ENCODE results near the gene GLE1. TPM values are rescaled to one million over a fixed set of nuclear protein-coding genes. Genes with fewer than 3 reads are reported as not detected.
A peak's percentile ranks its signal among the peaks of the same experiment; 100 is the strongest.

The GLE1 gene, protein sequence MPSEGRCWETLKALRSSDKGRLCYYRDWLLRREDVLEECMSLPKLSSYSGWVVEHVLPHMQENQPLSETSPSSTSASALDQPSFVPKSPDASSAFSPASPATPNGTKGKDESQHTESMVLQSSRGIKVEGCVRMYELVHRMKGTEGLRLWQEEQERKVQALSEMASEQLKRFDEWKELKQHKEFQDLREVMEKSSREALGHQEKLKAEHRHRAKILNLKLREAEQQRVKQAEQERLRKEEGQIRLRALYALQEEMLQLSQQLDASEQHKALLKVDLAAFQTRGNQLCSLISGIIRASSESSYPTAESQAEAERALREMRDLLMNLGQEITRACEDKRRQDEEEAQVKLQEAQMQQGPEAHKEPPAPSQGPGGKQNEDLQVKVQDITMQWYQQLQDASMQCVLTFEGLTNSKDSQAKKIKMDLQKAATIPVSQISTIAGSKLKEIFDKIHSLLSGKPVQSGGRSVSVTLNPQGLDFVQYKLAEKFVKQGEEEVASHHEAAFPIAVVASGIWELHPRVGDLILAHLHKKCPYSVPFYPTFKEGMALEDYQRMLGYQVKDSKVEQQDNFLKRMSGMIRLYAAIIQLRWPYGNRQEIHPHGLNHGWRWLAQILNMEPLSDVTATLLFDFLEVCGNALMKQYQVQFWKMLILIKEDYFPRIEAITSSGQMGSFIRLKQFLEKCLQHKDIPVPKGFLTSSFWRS
- total RNA-seq: 32.0 TPM

DNA sequence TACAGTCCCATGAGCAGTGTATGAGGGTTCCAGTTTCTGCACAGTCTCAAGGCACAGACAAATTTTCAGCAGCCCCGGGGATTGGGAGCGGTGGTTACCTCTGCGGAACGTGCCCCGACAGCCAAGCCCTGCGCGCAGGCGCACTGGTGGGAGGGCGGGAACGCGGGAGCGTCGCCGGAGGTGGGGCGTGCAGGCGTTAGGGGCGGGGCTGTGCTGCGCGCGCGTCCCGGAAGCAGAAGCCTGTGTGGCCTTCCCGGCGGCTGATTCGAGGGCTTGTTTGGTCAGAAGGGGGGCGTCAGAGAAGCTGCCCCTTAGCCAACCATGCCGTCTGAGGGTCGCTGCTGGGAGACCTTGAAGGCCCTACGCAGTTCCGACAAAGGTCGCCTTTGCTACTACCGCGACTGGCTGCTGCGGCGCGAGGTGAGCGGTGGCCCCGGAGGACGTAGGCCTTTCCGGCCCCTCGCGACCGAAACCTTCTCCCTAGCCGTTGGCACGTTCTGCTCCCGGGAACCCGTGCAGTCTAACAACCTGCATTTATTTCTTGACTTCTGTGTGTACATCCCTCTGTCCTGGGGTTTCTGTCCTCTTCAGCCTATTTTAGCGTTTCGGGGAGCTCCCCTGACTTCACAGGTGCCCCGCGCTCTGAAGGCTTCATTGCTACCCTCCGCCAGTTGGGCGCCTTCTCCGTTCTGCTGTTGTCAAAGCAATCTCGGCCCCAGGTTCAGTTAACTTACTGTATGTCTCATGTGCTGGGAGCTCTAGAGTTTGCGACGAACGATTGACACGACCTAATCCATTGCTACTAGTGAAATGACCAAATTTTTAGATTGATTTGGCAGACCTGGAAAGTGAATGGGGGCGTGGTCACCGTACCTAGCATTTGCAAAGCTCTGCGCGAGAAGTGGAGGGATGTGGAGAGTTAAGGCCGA lies at the start of gene GLE1:
GLE1 (plus strand) TSS at position 235 of the 929 bp plus-strand sequence; CDS start at position 322, 87 bp downstream.
- DNase-seq: peak; percentile 98

DNA sequence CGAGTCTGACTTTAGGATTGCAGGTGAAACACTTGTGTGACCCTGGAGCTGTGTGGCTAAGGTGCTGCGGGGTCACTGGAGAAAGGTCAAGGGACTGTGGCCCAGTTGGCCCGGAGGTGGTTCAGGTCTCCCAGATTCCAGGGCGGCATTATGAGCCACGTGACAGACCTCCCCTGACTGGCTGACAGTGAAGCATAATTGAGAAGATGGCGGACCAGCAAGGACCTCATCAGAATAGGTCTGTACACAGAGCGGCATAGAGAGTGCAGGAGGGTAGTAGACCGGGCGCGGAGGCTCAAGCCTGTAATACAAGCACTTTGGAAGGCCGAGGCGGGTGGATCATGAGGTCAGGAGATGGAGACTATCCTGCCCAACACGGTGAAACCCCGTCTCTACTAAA lies 49.5 kb upstream of the GLE1 start:
- no peak for DNase-seq

DNA sequence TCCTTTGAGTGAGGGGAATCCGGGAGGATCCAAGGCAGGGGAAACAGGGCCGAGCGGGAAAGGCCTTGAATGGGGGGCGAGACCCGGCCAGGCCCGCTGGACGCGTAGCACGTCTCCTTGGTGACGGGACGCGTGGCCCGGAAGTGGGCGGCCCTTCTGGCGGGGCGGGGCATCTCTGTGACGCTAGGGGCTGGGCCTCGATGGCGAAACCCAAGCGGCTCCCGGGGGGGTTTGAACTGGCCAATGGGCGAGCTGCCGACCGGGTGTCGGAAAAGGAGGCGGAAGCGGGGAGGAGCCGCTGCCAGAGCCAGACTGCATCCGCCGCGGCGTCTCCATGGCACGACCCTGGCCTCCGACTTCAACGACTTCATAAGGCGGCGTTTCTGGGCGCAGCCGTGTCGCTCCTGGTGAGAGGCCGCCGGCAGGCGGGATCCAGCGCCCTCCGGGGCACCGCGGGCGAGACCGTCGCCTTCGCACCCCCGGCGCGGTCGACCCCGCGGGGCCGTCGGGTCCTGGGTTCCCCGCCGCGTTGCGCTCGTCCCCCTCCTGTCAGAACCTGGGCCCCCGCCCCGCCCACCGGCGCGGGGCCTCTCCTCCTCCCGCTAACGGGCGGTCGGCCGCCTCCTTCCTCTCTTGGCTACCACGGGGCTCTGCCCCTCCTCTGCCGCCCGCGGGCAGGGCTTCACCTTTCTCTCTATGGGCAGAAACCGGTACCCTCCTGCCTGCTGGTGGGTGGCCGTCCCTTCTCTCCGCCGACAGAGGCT lies 48.5 kb upstream of the GLE1 start, which contains the start of gene ODF2:
ODF2 (plus strand) TSS at position 158 of the 764 bp plus-strand sequence; CDS start at position 244, 86 bp downstream.
- peak; percentile 99 for DNase-seq

DNA sequence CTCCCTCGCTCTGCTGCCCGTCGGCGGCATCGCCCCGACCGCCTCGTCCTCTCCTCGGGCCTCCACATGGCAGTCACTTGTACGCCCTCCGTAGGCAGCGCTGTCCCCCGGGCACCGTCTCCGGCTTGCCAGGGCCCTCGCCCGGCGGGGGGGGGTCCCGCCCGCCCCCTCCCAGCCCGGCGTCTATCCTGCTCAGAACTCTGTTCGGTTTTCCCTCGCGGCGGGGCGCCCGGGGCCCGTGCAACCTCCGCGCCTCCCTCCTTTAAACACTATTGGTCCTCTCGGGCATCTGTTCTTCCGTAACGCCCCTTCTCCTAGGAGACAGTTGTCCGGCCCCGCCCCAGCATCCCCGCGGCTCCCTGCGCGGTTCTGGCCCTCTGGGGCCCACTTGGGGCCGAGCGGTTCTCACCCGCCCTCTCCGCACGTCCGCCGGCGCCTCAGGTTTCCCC lies 47.9 kb upstream of the GLE1 start:
- peak; percentile 79 for DNase-seq

DNA sequence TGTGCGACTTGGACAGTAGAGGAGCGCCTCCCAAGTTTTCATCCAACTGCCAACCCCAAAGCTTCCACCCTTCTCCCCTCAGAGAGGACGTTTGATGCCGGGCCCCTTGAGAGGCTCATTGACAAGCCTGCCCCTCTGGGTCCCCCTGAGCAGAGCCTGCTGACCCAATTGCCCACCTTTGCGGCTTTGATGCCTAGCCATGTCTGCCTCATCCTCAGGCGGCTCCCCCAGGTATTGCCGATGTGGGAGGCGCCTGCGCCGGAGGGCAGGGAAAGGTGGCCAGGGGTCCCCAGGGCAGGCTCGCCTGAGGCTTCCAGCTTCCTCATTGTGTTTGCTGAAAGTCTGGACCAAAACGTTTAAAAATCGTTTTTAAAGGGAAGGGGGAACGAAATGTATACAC lies 47.3 kb upstream of the GLE1 start:
- no peak for DNase-seq

DNA sequence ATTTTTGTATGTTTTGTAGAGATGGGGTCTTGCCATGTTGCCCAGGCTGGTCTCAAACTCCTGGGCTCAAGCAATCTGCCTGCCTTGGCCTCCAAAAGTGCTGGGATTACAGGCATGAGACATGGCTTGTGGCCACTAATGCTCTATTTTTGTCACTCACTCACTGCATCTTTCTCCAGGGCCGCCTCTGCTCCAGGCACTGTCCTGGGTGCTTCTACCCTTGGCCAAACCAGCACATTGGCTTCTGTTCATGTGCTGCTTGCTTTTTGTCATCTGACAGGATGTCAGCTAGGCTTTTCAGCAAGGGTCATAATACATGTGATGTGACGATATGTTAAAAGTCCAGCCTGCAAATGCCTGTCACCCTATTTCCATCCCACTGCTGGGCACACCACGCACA lies 45.5 kb upstream of the GLE1 start:
- no peak for DNase-seq

DNA sequence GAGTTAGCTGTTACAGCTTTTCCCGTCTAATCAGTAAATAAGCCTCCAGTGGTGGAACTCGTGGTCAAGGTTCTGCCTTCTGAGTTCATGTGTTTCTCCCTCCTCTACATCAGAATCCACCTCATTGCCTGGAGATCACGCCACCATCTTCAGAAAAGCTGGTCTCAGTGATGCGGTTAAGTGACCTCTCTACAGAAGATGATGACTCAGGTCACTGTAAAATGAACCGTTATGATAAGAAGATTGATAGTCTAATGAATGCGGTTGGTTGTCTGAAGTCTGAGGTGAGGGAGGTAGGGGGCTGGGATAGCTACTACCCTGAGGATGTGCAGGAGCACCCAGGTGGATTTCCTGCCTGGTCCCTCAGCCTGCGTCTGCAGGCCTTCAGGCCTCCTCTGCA lies 35.4 kb upstream of the GLE1 start:
- DNase-seq: no peak

DNA sequence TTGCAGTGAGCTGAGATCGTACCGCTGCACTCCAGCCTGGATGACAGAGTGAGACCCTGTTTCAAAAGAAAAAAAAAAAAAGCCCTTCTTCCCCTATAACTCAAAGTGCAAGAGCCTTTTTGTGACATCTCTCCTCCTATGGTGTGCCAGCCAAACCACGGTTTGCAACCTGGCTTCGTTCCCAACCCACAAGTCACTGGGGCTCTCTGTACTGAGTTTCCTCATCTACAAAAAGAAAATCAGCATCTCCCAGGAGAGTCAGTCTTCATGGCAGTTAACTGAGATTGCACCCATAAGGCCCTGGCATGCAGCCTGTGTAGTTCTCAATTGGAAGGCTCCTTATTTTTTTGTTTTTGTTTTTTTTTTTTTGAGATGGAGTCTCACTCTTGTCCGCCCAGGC lies 34.0 kb upstream of the GLE1 start:
- DNase-seq: no peak

DNA sequence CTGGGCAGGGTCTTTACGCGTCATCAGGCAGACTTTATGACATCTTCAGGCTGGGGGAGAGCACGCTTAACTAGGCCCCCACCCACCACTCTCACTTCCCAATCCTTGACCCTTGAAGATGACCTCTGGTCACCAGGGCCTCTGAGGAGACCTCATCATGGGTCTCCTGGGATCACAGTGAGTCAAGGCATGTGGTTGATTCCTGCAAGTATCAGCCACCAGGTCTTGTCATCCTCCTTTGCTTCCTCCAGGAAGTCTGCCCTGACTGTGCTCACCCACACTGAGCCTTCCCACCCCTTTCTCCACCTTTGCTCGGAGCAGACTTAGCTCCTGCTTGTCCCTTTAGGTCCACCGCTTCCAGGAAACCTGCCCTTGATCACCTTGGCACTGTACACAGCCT lies 31.4 kb upstream of the GLE1 start:
- no peak for DNase-seq

DNA sequence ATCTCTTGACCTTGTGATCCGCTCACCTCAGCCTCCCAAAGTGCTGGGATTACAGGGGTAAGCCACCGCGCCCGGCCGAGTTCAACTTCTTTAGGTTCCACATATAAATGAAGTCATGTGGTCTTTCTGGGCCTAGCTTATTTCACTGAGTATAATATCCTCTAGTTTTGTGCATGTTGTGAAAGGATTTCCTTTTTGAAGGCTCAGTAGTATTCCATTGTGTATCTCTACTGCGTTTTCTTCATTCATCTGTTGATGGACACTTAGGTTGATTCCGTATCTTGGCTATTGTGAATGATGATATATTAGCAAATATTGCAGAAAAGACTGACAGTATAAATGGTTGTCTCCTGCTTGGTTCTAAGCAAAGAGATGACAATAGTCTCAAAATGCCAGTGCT lies 28.7 kb upstream of the GLE1 start:
- no peak for DNase-seq

DNA sequence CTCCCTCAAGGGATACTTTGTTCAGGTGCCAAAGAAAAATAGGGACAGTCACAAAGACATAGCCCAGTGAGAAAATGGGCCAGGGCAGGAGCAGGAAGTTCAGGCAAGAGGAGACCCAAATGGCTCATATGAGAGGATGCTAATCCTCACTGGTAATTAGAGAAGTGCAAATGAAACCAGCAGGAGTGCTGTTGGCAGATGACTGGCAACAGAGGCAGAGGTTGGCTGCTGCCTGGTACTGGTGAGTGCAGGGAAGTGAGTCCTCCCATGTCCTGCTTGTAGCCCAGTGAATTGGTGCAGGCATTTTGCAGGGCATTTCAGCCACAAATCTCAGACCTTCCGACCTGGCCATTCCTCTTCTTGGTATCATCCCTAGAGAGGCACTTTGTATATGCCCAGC lies 25.3 kb upstream of the GLE1 start:
- no peak for DNase-seq

DNA sequence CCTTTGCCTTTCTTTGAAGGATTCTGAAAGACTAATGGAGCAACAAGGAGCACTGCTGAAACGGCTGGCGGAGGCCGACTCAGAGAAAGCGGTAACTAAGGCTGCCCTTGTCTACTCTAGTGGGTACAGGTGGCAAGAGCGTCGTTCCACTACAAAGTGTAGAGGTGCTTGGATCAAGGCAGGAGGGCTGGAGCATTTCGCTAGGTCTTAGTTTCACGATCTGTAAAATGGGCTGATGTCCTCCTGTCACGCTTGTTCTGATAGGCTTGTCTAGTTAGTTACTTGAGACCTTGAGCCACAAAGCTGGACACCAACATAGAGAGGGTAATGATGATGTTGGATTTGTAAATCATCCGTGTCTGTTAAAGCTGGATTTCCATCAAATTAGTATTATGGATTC lies 23.0 kb upstream of the GLE1 start:
- no peak for DNase-seq

DNA sequence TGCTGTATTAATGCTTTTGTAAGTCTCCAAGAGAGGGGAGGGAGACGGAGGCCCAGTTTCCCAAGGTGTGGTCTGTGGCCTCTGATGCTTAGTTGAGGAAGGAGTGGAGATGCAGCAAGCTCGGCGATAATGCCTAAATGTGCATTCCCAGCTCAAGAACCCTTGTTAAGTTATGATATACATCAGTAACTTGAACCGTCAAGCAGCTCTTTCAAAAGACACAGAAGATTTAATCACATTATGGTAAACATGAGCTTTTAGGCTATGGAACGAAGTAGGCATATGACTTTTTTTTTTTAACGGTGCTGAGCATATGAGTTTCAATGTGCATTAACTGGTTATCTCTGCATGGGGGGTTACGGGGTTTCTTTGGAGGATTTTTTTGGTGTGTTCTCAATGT lies 22.3 kb upstream of the GLE1 start:
- no peak for DNase-seq

DNA sequence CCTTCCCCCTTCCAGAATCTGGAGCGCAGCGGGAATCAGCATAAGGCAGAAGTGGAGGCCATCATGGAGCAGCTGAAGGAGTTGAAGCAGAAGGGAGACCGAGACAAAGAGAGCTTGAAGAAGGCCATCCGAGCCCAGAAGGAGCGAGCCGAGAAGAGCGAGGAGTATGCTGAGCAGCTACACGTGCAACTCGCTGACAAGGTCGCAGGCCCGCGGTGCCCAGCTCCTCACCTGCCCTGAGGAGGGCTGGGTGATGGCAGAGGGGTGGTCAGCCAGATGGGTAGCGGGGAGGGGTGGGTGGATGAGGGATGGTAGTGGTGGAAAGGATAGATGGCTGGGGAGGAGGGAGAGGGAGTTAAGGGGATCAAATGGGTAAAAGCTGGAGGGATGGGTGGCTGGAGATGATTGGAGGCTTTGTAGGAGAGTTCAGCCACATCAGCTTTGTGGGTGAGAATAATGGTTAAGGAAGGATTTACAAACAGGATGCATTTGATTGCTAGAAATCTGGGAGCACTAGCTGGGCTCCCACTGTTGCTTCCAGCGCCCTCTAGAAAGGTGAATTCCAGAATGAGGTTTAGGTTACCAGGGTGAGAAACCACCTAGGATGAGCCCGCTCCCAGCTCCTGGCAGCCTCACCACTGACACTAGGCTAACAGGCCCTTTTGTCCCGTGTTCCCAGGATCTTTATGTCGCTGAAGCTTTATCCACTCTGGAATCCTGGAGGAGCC lies 19.7 kb upstream of the GLE1 start:
- no peak for DNase-seq

DNA sequence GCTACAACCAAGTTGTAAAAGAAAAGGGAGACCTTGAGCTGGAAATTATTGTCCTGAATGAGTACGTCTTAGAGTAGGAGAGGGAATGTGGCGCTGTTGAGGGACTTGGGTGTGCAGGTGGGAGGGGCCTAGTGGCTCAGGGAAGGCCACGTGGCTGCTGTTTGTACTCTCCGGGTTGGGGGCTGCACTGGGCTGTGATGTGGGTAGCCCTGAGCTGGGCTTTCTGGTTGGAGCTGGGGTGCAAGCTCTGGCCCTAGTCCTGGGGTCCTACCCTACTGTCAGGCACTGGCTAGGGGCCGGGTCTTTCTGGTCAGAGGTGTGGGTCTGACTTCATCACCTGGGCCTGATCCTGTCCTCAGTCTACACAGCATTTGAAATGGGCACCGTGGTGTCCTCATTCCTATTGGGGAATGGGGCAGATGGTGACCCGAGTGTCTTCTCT lies 19.1 kb upstream of the GLE1 start:
- no peak for DNase-seq

DNA sequence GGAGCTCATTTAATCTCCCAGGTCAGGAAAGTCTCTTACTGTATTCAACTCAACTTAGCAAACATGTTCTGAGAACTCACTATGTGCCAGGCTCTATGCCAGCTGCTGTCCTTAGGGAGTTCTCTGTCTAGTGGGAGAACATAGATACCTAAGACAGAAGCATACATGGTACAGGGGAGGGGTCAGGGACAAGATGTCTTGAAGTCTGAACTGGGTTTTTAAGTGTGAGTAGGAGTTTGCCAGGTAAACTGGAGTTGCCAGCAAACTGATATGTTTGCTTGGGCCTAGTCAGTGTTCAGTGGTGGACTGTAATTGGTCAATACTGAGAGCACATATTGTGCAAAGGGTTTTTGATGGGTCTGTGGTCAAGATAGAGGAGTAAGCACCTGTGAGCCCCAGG lies 18.3 kb upstream of the GLE1 start:
- no peak for DNase-seq

DNA sequence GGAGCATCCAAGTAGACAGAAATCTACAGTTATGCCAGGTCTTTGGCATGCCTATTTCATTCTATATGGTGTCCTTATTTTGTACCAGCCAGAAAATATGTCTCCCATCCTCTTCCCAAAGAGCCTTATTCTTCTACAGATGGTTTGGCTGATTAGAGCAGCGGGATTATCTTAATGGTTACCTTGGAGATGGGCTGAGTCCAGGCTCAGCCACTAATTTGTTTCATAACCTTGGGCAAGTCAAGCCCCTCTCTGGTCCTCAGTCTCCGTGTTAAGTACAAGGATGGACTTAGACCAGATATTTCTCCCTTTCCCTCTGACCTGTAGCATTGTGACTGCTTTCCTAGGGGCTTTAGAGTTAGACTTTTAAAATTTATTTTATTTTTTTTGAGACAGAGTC lies 11.1 kb upstream of the GLE1 start:
- no peak for DNase-seq

DNA sequence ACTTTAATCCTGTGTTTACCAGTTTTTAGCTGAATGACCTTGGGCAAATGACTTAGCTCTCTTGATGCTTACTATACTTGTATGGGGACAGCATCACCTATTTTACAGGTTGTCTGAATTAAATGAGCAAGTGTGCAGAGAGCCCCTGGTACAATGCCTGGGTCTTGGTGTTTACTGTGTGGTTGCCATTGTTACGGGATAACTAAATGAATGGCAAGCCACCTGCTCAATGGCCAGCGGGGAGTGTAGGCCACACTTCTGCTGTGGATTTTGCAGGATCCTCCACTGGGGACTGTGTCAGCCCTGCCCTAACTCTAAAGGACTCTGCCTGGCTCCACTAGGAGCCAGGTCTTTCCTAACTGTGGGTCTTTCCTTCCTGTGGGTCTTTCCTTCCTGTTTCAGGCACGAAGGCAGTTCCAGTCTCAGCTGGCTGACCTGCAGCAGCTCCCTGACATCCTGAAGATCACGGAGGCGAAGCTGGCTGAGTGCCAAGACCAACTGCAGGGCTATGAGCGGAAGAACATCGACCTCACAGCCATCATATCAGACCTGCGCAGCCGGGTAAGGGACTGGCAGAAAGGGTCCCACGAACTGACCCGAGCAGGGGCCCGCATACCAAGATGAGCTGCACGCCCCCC lies 10.3 kb upstream of the GLE1 start:
- DNase-seq: peak; percentile 76

DNA sequence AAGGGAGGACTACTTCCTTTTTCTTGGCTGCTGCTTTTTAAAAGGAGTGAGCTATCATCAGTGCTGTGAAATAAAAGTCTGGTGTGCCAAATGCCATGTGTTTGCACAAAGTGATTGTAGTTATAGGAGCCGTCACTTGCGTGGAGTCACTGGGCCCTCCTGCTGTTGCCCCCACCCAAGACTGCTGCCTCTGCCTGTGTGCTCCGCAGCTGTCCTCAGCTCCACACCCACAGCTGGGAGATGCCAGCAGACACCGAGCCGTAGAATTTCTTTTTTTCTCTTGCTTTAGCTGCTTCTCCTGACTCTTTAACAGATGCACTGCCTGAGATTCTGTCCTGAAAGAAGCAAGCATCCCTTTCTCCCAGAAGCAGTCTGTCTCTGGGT lies 9.8 kb upstream of the GLE1 start:
- peak; percentile 78 for DNase-seq

DNA sequence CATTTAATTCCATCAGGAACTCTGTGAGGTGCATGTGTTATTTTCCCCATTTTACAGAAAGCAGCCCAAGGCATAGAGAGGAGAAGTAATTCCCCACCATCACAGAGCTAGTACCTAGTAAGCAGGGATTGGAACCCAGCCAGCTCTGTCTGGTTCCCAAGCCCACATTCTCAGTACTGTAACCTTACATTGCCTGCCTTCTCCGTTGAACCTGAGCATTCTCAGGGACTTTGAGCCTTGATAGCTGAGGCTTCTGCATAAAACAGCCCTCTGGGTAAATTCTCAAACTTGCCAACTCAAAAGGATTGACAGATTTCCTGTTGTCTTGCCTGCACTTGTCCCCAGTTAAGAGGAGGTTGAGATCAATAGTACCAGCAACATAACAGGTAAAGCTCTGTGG lies 9.2 kb upstream of the GLE1 start:
- peak; percentile 25 for DNase-seq

All from tongue (tissue), 2 donors.